IPS-NIHi7 (cell line): ENCODE results near the gene THBS3.
"Not testable (repeated sequence)": the region's sequence is repeated elsewhere in the genome, so short reads cannot be mapped to it uniquely, and the experiment has no call there.

Experiments used
- DNase-seq: peaks from one replicate; pipeline ENCODE4 v3.0.0; 2012; ENCODE audit warnings: mixed read lengths; ENCODE audit errors: extremely low spot score

The THBS3 gene

DNA sequence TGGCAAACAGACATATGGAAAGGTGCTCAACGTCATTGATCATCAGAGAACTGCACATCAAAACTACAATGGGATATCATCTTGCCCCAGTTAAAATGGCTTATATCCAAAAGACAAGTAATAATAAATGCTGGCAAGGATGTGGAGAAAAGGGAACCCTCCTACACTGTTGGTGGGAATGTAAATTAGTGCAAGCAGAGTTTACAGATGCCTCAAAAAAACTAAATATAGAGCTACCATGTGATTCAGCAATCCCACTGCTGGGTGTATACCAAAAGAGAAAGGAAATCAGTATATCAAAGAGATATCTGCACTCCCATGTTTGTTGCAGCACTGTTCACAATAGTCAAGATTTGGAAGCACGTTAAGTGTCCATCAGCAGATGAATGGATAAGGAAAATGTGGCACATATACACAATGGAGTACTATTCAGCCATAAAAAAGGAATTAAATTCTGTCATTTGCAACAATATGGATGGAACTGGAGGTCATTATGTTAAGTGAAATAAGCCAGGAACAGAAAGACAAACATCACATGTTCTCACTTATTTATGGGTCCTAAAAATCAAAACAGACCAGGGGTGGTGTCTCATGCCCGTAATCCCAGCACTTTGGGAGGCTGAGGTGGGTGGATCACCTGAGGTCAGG lies 51.6 kb downstream of the THBS3 start:
- DNase-seq = not testable (repeated sequence)
